HepG2 (cell line): ENCODE results near the gene MUC6. TPM values are rescaled to one million over a fixed set of nuclear protein-coding genes. Genes with fewer than 3 reads are reported as not detected.

ENCODE experiments used
- ATAC-seq: fragments of 200-7000 bp; cut with Tn5 transposase; 3 replicates; pipeline ENCODE4 v1.9.1; 2020; ENCODE audit warnings: mild to moderate bottlenecking, moderate library complexity
- BruUV-seq: library from RNA; stranded (reverse); fragments of 400-500 nt; replicated peaks from 2 replicates; lab custom pipeline; 2021; lab: Mats Ljungman, UMichigan
- CTCF ChIA-PET: fragments of 300-600 bp; formaldehyde crosslinking; extraction: SDS; loops from one replicate; lab custom pipeline; 2021; ENCODE audit warnings: low total read pairs, inconsistent platforms, low intra/inter-chr PET ratio; lab: Yijun Ruan, JAX
- POLR2A ChIA-PET: fragments of 350-600 bp; sonication (Branson Sonifier 250); formaldehyde crosslinking; loops from one replicate; lab custom pipeline; 2020; ENCODE audit warnings: antibody characterized with exemption, inconsistent platforms; lab: Yijun Ruan, JAX
- DNase-seq: peaks from one replicate; pipeline ENCODE4 v3.0.0-alpha.2; 2015; ENCODE audit warnings: low spot score
- FAIRE-seq: peaks from 3 replicates; lab custom pipeline; 2011; peaks lifted over from hg19 to GRCh38; lab: Jason Lieb, UNC
- H2AFZ ChIP-seq: one replicate; pipeline ENCODE4 v1.6.1; 2011; ENCODE audit warnings: low read length, inconsistent platforms
- H3K27ac ChIP-seq: fragments of 300-600 bp; 3 replicates; pipeline ENCODE4 v1.8.0; 2011; ENCODE audit warnings: mixed run types, mild to moderate bottlenecking, mixed read lengths, low read length, inconsistent platforms; ENCODE audit not compliant: insufficient read depth; ENCODE audit errors: extremely low read length
- H3K27me3 ChIP-seq, 2 experiments: fragments of 200-600 bp in 1 of 2; 2 replicates in 1 of 2; 3 replicates in 1 of 2; pipeline versions ENCODE4 v1.6.0 to v1.8.0; 2011; ENCODE audit warnings: low read length in 2 of 2, mild to moderate bottlenecking in 2 of 2, moderate library complexity in 2 of 2, inconsistent platforms in 1 of 2; ENCODE audit not compliant: insufficient read depth in 2 of 2, control insufficient read depth in 1 of 2
- H3K36me3 ChIP-seq, 2 experiments: fragments of 200-600 bp in 1 of 2; replicated peaks in 1 of 2; 2 replicates in 1 of 2; 3 replicates in 1 of 2; pipeline versions ENCODE4 v1.5.1 to v1.8.0; 2011; ENCODE audit warnings: low read length in 2 of 2, inconsistent platforms in 1 of 2; ENCODE audit not compliant: insufficient read depth in 2 of 2, control insufficient read depth in 1 of 2
- H3K4me1 ChIP-seq: 2 replicates; pipeline ENCODE4 v1.5.1; 2012; ENCODE audit warnings: low read length, inconsistent platforms; ENCODE audit not compliant: insufficient read depth
- H3K4me2 ChIP-seq: 2 replicates; pipeline ENCODE4 v1.6.0; 2011; ENCODE audit warnings: low read depth, low read length, inconsistent platforms
- H3K4me3 ChIP-seq, 3 experiments: fragments of 200-600 bp in 1 of 3; sonication (generic), shearing (Covaris generic) in 1 of 3; replicated peaks in 1 of 3; 2 replicates each; pipeline ENCODE4 v1.5.1; 2011 to 2016; ENCODE audit warnings: low read length in 3 of 3, inconsistent platforms in 2 of 3, low read depth in 2 of 3, mild to moderate bottlenecking in 2 of 3, control low read depth in 1 of 3, mixed read lengths in 1 of 3; ENCODE audit not compliant: insufficient read depth in 1 of 3
- H3K79me2 ChIP-seq: one replicate; pipeline ENCODE4 v1.6.1; 2011; ENCODE audit warnings: low read length, inconsistent platforms; ENCODE audit not compliant: insufficient read depth
- H3K9ac ChIP-seq: 2 replicates; pipeline ENCODE4 v1.6.0; 2011; ENCODE audit warnings: mild to moderate bottlenecking, low read depth, low read length, inconsistent platforms; ENCODE audit not compliant: insufficient read depth
- H3K9me3 ChIP-seq: 2 replicates; pipeline ENCODE4 v1.5.1; 2012; ENCODE audit warnings: mild to moderate bottlenecking, low read length
- H4K20me1 ChIP-seq: 2 replicates; pipeline ENCODE4 v1.6.0; 2011; ENCODE audit warnings: inconsistent platforms, mild to moderate bottlenecking, low read length, moderate library complexity; ENCODE audit not compliant: insufficient read depth
- AGO2 ChIP-seq: fragments of 200-400 bp; formaldehyde crosslinking; optimal IDR thresholded peaks from 2 replicates; pipeline ENCODE3; 2017; ENCODE audit warnings: mild to moderate bottlenecking, low read depth, low read length, moderate library complexity
- EZH2 ChIP-seq: conservative IDR thresholded peaks from 2 replicates; pipeline ENCODE4 v1.6.1; 2012; ENCODE audit warnings: mild to moderate bottlenecking, low read depth, low read length, moderate library complexity
- KDM3A ChIP-seq: IDR thresholded peaks from 2 replicates; pipeline ENCODE4 v1.6.1; 2018; ENCODE audit warnings: low read depth, missing compliant biosample characterization
- ZBTB38 ChIP-seq: sonication (generic); formaldehyde crosslinking; IDR thresholded peaks from 2 replicates; pipeline ENCODE4 v1.5.1; 2020; ENCODE audit warnings: mild to moderate bottlenecking, missing genetic modification reagents
- WGBS: methylation state at CpG from one replicate; pipeline ENCODE4 v1.1.6; 2017; ENCODE audit warnings: low lambda C conversion rate; 5-methylcytosine and 5-hydroxymethylcytosine counted together
- in situ Hi-C: cut with HindIII; loops from 2 replicates; pipeline ENCODE4 v1.10.0; 2017; ENCODE audit warnings: low pct_unique_long_range_greater_than_20kb; ENCODE audit not compliant: extremely low pct_ligation_motif_present
- intact Hi-C: fragments of 100-400 bp; cut with micrococcal nuclease; formaldehyde crosslinking; loops from one replicate; pipeline ENCODE4 v1.10.0; 2022; ENCODE audit not compliant: unreplicated experiment
- polyA plus RNA-seq, 8 experiments: library from polyadenylated mRNA; depleted of rRNA in 3 of 8; stranded (reverse) in 7 of 8; unstranded in 1 of 8; fragments of >200 nt; fragmentation: Illumina TruSeq in 4 of 8; extraction: Trizol in 4 of 8; gene quantifications; 2 replicates each; pipeline versions ENCODE4 v1.2.1 to v1.2.3, GENCODE V29; 2011 to 2016; ENCODE audit warnings: low read depth in 4 of 8, missing spikeins in 1 of 8, mixed read lengths in 1 of 8; ENCODE audit not compliant: insufficient read depth in 1 of 8
- total RNA-seq, 5 experiments: library from RNA; depleted of rRNA; stranded (reverse); fragments of >200 nt; fragmentation: Illumina TruSeq; extraction: Trizol; gene quantifications; 2 replicates each; pipeline ENCODE4 v1.2.3, GENCODE V29; 2016; ENCODE audit warnings: low read depth in 1 of 5

MUC6 gene
- total and polyA plus RNA-seq, 2 of the 13 experiments (the other 11 are each of a cell fraction or from before 2014, with no cell fraction given): not detected

DNA sequence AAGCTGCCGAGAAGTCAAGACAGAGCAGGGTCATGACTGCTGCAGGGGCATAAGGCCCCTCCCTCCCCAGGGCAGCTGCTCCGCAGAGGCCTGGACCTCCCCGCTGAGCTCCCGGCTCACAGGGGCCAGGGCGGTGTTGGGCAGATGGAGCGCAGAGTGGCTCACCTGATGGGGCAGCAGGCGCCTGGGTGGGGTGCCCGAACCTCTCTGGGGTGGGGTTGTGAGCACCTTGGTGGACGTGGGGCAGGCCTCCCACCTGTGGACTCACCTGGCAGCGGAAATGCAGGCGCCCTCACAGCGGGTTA, 22.9 kb downstream of the MUC6 start:
- no peaks in the 10 kb centered on the region; a peak in 1 of 5 replicates for H3K27me3 ChIP-seq
- POLR2A ChIA-PET: no interaction called here
- H3K36me3 ChIP-seq: peaks cover 21 to 31% of the 10 kb centered on the region in 2 experiments
- no peak for DNase-seq
- TF ChIP-seq EZH2 (no peak), AGO2 (peak; percentile 36)
- TF ChIP-seq, all 625 proteins: peak for 1
- Histone ChIP-seq H3K79me2 (no peaks in the 10 kb centered on the region), H3K27ac (no peak overlapping the region), H4K20me1 (no peaks in the 10 kb centered on the region), H3K4me2 (no peak overlapping the region), H3K9me3 (no peaks in the 10 kb centered on the region), H3K9ac (no peak overlapping the region), H2AFZ (no peak overlapping the region), H3K4me3 (no peak overlapping the region), H3K4me1 (no peaks in the 10 kb centered on the region)
- intact Hi-C loops (no loop called here), in situ Hi-C loops (no loop called here)
- FAIRE-seq (no peak), ATAC-seq (no peak; the same call in 2 of the 3 replicates)
- WGBS: no CpG with 5 or more reads among the region's 12 CpGs
- no TSS peak for BruUV-seq
- CTCF ChIA-PET: no interaction called here

DNA sequence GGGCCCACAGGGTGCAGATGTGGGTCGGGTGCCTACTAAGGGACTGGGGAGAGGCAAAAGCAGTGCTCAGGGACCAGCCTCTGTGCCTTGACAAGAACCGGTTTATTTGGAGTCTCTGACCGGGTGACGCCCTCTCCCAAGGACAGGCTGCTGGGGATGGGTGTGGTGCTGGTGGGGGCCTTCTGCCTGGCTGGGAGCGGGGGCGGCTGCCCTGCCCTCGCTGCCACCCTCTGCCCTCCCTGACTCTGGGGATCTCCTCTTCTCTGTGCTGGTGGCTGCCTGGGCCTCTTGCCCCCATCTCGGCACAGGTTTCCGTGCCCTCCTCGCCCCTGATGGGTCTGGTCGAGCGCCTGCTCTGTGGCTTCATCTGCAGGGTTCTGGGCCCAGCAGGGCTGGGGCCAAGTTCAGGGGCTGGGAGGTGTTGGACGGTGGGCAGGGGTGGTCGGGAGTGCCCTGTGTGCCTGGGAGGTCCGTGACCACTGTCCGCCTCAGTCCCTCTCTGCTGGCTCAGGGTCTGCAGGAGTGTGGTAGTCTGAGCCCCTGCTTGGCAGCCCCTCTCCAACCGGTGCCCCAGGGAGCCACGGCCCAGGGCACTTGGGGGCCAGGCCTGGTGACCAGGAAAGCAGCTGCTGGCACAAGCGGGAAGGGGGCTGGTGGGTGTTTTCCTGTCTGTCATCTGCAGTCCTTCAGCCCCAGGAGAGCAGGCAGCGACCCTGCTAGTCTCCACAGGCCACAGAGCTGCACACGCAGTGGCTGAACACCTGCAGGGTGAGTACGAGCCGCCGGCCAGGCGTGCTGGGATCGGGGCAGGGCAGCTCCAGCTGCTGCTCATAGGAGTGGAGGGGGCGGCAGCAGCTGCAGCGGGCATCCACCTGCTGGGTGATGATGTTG, 23.5 kb downstream of the MUC6 start:
- ChIA-PET CTCF (no interaction called here), POLR2A (no interaction called here)
- intact Hi-C loops: no loop called here
- ATAC-seq (no peak; the same call in 2 of the 3 replicates), FAIRE-seq (no peak), DNase-seq (no peak)
- Histone ChIP-seq H3K79me2 (no peaks in the 10 kb centered on the region), H3K4me2 (no peak overlapping the region), H4K20me1 (no peaks in the 10 kb centered on the region), H3K4me1 (no peaks in the 10 kb centered on the region), H3K4me3 (no peak overlapping the region), H3K9ac (no peak overlapping the region), H3K27ac (no peak overlapping the region), H3K9me3 (no peaks in the 10 kb centered on the region), H3K36me3 (peaks cover 21 to 35% of the 10 kb centered on the region in 2 experiments), H2AFZ (no peak overlapping the region), H3K27me3 (no peaks in the 10 kb centered on the region; a peak in 1 of 5 replicates)
- 95% methylated on average over 11 of the region's 28 CpGs for WGBS
- no TSS peak for BruUV-seq
- in situ Hi-C loops: no loop called here
- peak; percentile 36; the same call in 1 of the 2 replicates for TF ChIP-seq ZBTB38 (CRISPR knock-in tag)
- peak; percentile 86 for TF ChIP-seq AGO2
- no peak for TF ChIP-seq KDM3A (CRISPR knock-in tag)
